ENCODE data around the gene ANKRD24. TPM values are rescaled to one million over a fixed set of nuclear protein-coding genes. Genes with fewer than 3 reads are reported as not detected.

The ANKRD24 gene
- total and polyA plus RNA-seq, 2 of the 13 experiments (the other 11 are each of a cell fraction or from before 2014, with no cell fraction given): 0.13 to 0.24 TPM

DNA sequence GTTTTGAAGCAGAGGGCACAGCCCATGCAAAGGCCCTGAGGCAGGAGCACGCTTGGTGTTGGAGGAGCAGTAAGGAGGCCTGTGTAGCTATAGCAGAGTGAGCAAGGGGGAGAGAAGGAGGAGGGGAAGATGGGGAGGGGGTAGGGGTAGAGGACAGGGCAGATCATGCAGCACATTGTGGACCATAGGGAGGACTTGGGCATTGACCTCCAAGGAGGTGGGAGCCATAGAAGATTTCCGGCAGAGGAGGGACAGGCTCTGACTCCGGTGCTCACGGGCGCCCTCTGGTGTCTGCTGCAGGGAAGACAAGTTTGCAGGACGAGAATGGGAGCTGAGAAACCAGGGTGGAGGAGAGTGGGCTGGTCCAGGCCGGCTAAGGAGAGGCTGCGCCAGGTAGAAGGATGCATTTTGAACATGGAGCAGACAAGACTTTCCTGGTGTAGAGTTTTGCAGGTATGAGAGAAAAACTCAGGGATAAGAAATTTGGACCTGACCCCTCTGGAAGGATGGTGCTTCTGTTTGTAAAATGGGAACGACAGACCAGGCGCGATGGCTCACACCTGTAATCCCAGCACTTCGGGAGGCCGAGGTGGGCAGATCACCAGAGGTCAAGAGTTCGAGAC lies 42.8 kb upstream of the ANKRD24 start:
- FAIRE-seq (no peak), DNase-seq (ENCODE audit: low spot score) (peak; percentile 58), ATAC-seq (peak; percentile 74)
- Histone ChIP-seq H3K4me2 (ENCODE audit: low read depth, low read length) (no peak overlapping the region), H3K27ac (ENCODE audit: extremely low read length, insufficient read depth, low read length) (no peak overlapping the region), H3K9me3 (ENCODE audit: low read length) (no peaks in the 10 kb centered on the region), H3K27me3 (ENCODE audit: control insufficient read depth in 1 of 2, insufficient read depth in 2 of 2, low read length in 2 of 2) (no peaks in the 10 kb centered on the region; a peak in 1 of 5 replicates), H4K20me1 (ENCODE audit: insufficient read depth, low read length) (no peaks in the 10 kb centered on the region), H3K4me1 (ENCODE audit: insufficient read depth, low read length) (peaks cover 63% of the 10 kb centered on the region), H3K36me3 (replicated peaks in 1 of 2; ENCODE audit: control insufficient read depth in 1 of 2, insufficient read depth in 2 of 2, low read length in 2 of 2) (no peaks in the 10 kb centered on the region), H3K9ac (ENCODE audit: insufficient read depth, low read depth, low read length) (no peak overlapping the region), H2AFZ (ENCODE audit: low read length) (no peak overlapping the region), H3K79me2 (ENCODE audit: insufficient read depth, low read length) (no peaks in the 10 kb centered on the region), H3K4me3 (replicated peaks in 1 of 3; ENCODE audit: insufficient read depth in 1 of 3, low read depth in 2 of 3, low read length in 3 of 3) (no peak overlapping the region)
- intact Hi-C loops (cut with micrococcal nuclease; ENCODE audit: unreplicated experiment): loop anchor here (5.0 to 10.0 kb wide), 3 partner anchors 48 to 135 kb away; partner anchors contain the start of gene PIAS4
- in situ Hi-C loops (cut with HindIII; ENCODE audit: extremely low pct_ligation_motif_present, low pct_unique_long_range_greater_than_20kb): no loop called here
- BruUV-seq (replicated peaks): no TSS peak
- WGBS (ENCODE audit: low lambda C conversion rate): 27% methylated on average over 14 of the region's 14 CpGs
- ChIA-PET CTCF (ENCODE audit: low intra/inter-chr PET ratio, low total read pairs) (interaction anchor here (1.4 to 2.0 kb wide), 4 partner anchors 28 to 154 kb away, joined by 4 to 15 read pairs (median 6); no protein-coding TSS in a partner anchor), POLR2A (interaction anchor here (1.1 to 2.1 kb wide), 6 partner anchors 9 to 154 kb away, joined by 3 to 13 read pairs (median 4); partner anchors contain the start of genes CREB3L3, EEF2 and ZBTB7A)
- TF ChIP-seq ZSCAN30 (CRISPR knock-in tag; IDR thresholded peaks at IDR 0.05): no peak
- TF ChIP-seq TOPORS (CRISPR knock-in tag; IDR thresholded peaks at IDR 0.05): no peak
- no peak for TF ChIP-seq YEATS2 (CRISPR knock-in tag; IDR thresholded peaks at IDR 0.05; ENCODE audit: borderline replicate concordance)
- TF ChIP-seq JARID2 (CRISPR knock-in tag; IDR thresholded peaks at IDR 0.05; ENCODE audit: insufficient replicate concordance): no peak
- TF ChIP-seq TCF7L2 (IDR thresholded peaks at IDR 0.05; ENCODE audit: low read depth, low read length): no peak
- TF ChIP-seq ZNF790 (CRISPR knock-in tag; IDR thresholded peaks at IDR 0.05; ENCODE audit: borderline replicate concordance): 0 out of 2 replicates have a peak, but pooled peaks have one; percentile 51
- peak; percentile 23; the same call in 1 of the 2 replicates for TF ChIP-seq FOSL2 (CRISPR knock-in tag; IDR thresholded peaks at IDR 0.05)
- TF ChIP-seq ARNT2 (CRISPR knock-in tag; IDR thresholded peaks at IDR 0.05; ENCODE audit: low read depth): no peak
- no peak for TF ChIP-seq TP53 (CRISPR knock-in tag; conservative IDR thresholded peaks at IDR 0.05)
- TF ChIP-seq ZNF441 (CRISPR knock-in tag; IDR thresholded peaks at IDR 0.05; ENCODE audit: borderline replicate concordance): 0 out of 2 replicates have a peak, but pooled peaks have one; percentile 52
- no peak for TF ChIP-seq ZFYVE20 (CRISPR knock-in tag; IDR thresholded peaks at IDR 0.05; ENCODE audit: borderline replicate concordance, low read depth)
- TF ChIP-seq, protein P1, sequence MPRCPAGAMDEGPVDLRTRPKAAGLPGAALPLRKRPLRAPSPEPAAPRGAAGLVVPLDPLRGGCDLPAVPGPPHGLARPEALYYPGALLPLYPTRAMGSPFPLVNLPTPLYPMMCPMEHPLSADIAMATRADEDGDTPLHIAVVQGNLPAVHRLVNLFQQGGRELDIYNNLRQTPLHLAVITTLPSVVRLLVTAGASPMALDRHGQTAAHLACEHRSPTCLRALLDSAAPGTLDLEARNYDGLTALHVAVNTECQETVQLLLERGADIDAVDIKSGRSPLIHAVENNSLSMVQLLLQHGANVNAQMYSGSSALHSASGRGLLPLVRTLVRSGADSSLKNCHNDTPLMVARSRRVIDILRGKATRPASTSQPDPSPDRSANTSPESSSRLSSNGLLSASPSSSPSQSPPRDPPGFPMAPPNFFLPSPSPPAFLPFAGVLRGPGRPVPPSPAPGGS (CRISPR knock-in tag; IDR thresholded peaks at IDR 0.05): no peak
- TF ChIP-seq RAD21 (CRISPR knock-in tag; IDR thresholded peaks at IDR 0.05): 0 out of 2 replicates have a peak, but pooled peaks have one; percentile 13
- peak; percentile 74 for TF ChIP-seq XRCC5 (optimal IDR thresholded peaks at IDR 0.05; ENCODE audit: low read length)
- no peak for TF ChIP-seq NFE2L2 (IDR thresholded peaks at IDR 0.05; ENCODE audit: low read length)
- TF ChIP-seq, protein P2, sequence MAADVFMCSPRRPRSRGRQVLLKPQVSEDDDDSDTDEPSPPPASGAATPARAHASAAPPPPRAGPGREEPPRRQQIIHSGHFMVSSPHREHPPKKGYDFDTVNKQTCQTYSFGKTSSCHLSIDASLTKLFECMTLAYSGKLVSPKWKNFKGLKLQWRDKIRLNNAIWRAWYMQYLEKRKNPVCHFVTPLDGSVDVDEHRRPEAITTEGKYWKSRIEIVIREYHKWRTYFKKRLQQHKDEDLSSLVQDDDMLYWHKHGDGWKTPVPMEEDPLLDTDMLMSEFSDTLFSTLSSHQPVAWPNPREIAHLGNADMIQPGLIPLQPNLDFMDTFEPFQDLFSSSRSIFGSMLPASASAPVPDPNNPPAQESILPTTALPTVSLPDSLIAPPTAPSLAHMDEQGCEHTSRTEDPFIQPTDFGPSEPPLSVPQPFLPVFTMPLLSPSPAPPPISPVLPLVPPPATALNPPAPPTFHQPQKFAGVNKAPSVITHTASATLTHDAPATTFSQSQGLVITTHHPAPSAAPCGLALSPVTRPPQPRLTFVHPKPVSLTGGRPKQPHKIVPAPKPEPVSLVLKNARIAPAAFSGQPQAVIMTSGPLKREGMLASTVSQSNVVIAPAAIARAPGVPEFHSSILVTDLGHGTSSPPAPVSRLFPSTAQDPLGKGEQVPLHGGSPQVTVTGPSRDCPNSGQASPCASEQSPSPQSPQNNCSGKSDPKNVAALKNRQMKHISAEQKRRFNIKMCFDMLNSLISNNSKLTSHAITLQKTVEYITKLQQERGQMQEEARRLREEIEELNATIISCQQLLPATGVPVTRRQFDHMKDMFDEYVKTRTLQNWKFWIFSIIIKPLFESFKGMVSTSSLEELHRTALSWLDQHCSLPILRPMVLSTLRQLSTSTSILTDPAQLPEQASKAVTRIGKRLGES (CRISPR knock-in tag; IDR thresholded peaks at IDR 0.05; ENCODE audit: borderline replicate concordance): no peak
- no peak for TF ChIP-seq ZKSCAN5 (CRISPR knock-in tag; IDR thresholded peaks at IDR 0.05)
